IMR-90 (cell line): ENCODE measurements around the gene HSD17B14.

ENCODE experiments used
- CTCF ChIP-seq: conservative IDR thresholded peaks from 2 replicates; pipeline ENCODE4 v1.5.1; 2012; ENCODE audit warnings: mild to moderate bottlenecking, low read depth, low read length, improper control_type of control experiment
- POLR2A ChIP-seq: IDR thresholded peaks from 2 replicates; pipeline ENCODE4 v1.6.1; 2012; ENCODE audit warnings: mild to moderate bottlenecking, low read depth, low read length
- RFX5 ChIP-seq: IDR thresholded peaks from 2 replicates; pipeline ENCODE4 v1.8.0; 2012; ENCODE audit warnings: low read depth, mild to moderate bottlenecking, low read length, moderate library complexity

GRCh38 chr19:48858984-48859710, 22.9 kb upstream of the HSD17B14 start:
- TF ChIP-seq RFX5: no peak
- TF ChIP-seq CTCF: no peak
- TF ChIP-seq POLR2A: no peak
